GM21737 (cell line): ENCODE data around the gene RAB25.
"Not testable (repeated sequence)": the region's sequence is repeated elsewhere in the genome, so short reads cannot be mapped to it uniquely, and the experiment has no call there.

Experiments
- ATAC-seq: cut with Tn5 transposase; IDR thresholded peaks from one replicate; pipeline ENCODE4 v1.9.1; 2021; ENCODE audit warnings: mild to moderate bottlenecking, moderate library complexity; ENCODE audit not compliant: unreplicated experiment

Gene RAB25

GRCh38 chr1:156054500-156055280 lies 6.3 kb upstream of the RAB25 start, which contains the start of gene LAMTOR2:
LAMTOR2 (plus strand) TSS chr1:156054782; CDS start chr1:156054890, 108 bp downstream.
- peak; percentile 70 for ATAC-seq

GRCh38 chr1:156055281-156056048 lies 5.5 kb upstream of the RAB25 start:
- ATAC-seq, result no peak

GRCh38 chr1:156056326-156056849 lies 4.6 kb upstream of the RAB25 start:
- ATAC-seq, result no peak

- no peak for ATAC-seq
These were observed 1.2 kb downstream of the RAB25 start for GRCh38 chr1:156062189-156062588.

GRCh38 chr1:156063997-156064285 lies 3.0 kb downstream of the RAB25 start:
- no peak for ATAC-seq

GRCh38 chr1:156064615-156065014 lies 3.7 kb downstream of the RAB25 start:
- no peak for ATAC-seq

- ATAC-seq, result no peak
These were observed 4.3 kb downstream of the RAB25 start for GRCh38 chr1:156065212-156065611.

- ATAC-seq, result no peak
These were observed 4.9 kb downstream of the RAB25 start for GRCh38 chr1:156065871-156066270.

- no peak for ATAC-seq
These were observed 6.3 kb downstream of the RAB25 start for GRCh38 chr1:156067262-156067661.

GRCh38 chr1:156069490-156070455 lies 8.8 kb downstream of the RAB25 start:
- ATAC-seq, result no peak

- no peak for ATAC-seq
These were observed 9.6 kb downstream of the RAB25 start for GRCh38 chr1:156070548-156070947.

- ATAC-seq, result not testable (repeated sequence)
These were observed 10.4 kb downstream of the RAB25 start for GRCh38 chr1:156071332-156071816.

- no peak for ATAC-seq
These were observed 11.3 kb downstream of the RAB25 start for GRCh38 chr1:156072251-156072650.

- ATAC-seq, result no peak
These were observed 12.2 kb downstream of the RAB25 start for GRCh38 chr1:156073110-156073687.

- ATAC-seq, result no peak
These were observed 12.8 kb downstream of the RAB25 start for GRCh38 chr1:156073740-156074139.

- ATAC-seq, result no peak
These were observed 13.7 kb downstream of the RAB25 start for GRCh38 chr1:156074661-156075060.

- ATAC-seq, result no peak
These were observed 14.2 kb downstream of the RAB25 start for GRCh38 chr1:156075162-156075561.

- ATAC-seq, result no peak
These were observed 14.8 kb downstream of the RAB25 start for GRCh38 chr1:156075775-156076204.

- no peak for ATAC-seq
These were observed 15.9 kb downstream of the RAB25 start for GRCh38 chr1:156076609-156077429.

GRCh38 chr1:156077430-156077760 lies 16.4 kb downstream of the RAB25 start:
- ATAC-seq, result no peak
